Epithelial cell of proximal tubule (primary cell): ENCODE data around the gene ASCL5. TPM values are rescaled to one million over a fixed set of nuclear protein-coding genes. Genes with fewer than 3 reads are reported as not detected.

ENCODE experiments used
- DNase-seq: peaks from one replicate; pipeline ENCODE4 v3.0.0-alpha.2; 2011; ENCODE audit warnings: low read depth
- H3K4me3 ChIP-seq: 2 replicates; pipeline ENCODE4 v1.5.1; 2011; ENCODE audit warnings: low read depth, mild to moderate bottlenecking, low read length
- CTCF ChIP-seq: conservative IDR thresholded peaks from 2 replicates; pipeline ENCODE4 v1.5.1; 2012; ENCODE audit warnings: low read depth, mild to moderate bottlenecking, low read length
- total RNA-seq: library from RNA; depleted of rRNA; stranded (reverse); fragments of >200 nt; gene quantifications from 2 replicates; pipeline ENCODE4 v1.2.3, GENCODE V29; 2015

The ASCL5 gene
- total RNA-seq, 1 donor from 2014 or later = not detected

- no peak for TF ChIP-seq CTCF
- no peak overlapping the region for H3K4me3 ChIP-seq
- DNase-seq = no peak
These were observed 49.2 kb downstream of the ASCL5 start for GRCh38 chr1:201077736-201078135.

- no peak for TF ChIP-seq CTCF
- no peak for DNase-seq
These were observed 49.9 kb downstream of the ASCL5 start for GRCh38 chr1:201077116-201077515.

GRCh38 chr1:201076092-201076491, 50.9 kb downstream of the ASCL5 start:
- no peak for TF ChIP-seq CTCF
- H3K4me3 ChIP-seq = no peak overlapping the region
- DNase-seq = no peak

More at GRCh38 chr1:201077116-201077515, 49.9 kb downstream of the ASCL5 start:
- H3K4me3 ChIP-seq = no peak overlapping the region

GRCh38 chr1:201074018-201074417, 53.0 kb downstream of the ASCL5 start:
- TF ChIP-seq CTCF = no peak
- H3K4me3 ChIP-seq = no peak overlapping the region
- no peak for DNase-seq

- no peak for DNase-seq
- no peak for TF ChIP-seq CTCF
- H3K4me3 ChIP-seq = no peak overlapping the region
These were observed 54.1 kb downstream of the ASCL5 start for GRCh38 chr1:201072922-201073321.

- TF ChIP-seq CTCF = no peak
- no peak overlapping the region for H3K4me3 ChIP-seq
- no peak for DNase-seq
These were observed 54.8 kb downstream of the ASCL5 start for GRCh38 chr1:201072149-201072548.

- no peak for TF ChIP-seq CTCF
- H3K4me3 ChIP-seq = no peak overlapping the region
- DNase-seq = no peak
These were observed 57.3 kb downstream of the ASCL5 start for GRCh38 chr1:201069636-201070035.
